ENCODE measurements around the gene ULK3. TPM values are rescaled to one million over a fixed set of nuclear protein-coding genes. Genes with fewer than 3 reads are reported as not detected.

The ULK3 gene
- total and polyA plus RNA-seq, 2 donors (not counting 3 experiments of a cell fraction or from before 2014, with no cell fraction given) = 36.0 to 48.6 TPM

GRCh38 chr15:74792227-74793016 is 50.5 kb downstream of the ULK3 start:
- H3K4me1 ChIP-seq (ENCODE audit: control insufficient read depth, extremely low read depth, insufficient read depth, low read length) = peaks cover 6% of the 10 kb centered on the region
- ChIA-PET POLR2A (no interaction called here), CTCF (interaction anchor here (0.8 to 6.5 kb wide), 9 partner anchors 8 to 158 kb away, joined by 3 to 69 read pairs (median 7); partner anchors contain the start of genes CSK and LMAN1L)
- no peak overlapping the region for H3K4me3 ChIP-seq (replicated peaks in 1 of 3; ENCODE audit: insufficient read depth in 1 of 3, low read depth in 1 of 3, low read length in 3 of 3)
- no TSS peak for BruUV-seq (replicated peaks)
- intact Hi-C loops (cut with micrococcal nuclease) (no loop called here), dilution Hi-C loops (cut with MboI; ENCODE audit: extremely low pct_ligation_motif_present, low sequenced_read_pairs) (no loop called here)
- H3K27ac ChIP-seq (ENCODE audit: insufficient read depth, low read depth, low read length) = no peak overlapping the region
- no peaks in the 10 kb centered on the region for H3K9me3 ChIP-seq (replicated peaks; ENCODE audit: control insufficient read depth, insufficient read depth, low read length)
- H4K20me1 ChIP-seq (replicated peaks; ENCODE audit: control insufficient read depth, extremely low read depth, insufficient read depth, low read length) = no peaks in the 10 kb centered on the region
- TF ChIP-seq JUN (IDR thresholded peaks at IDR 0.05; ENCODE audit: borderline replicate concordance, insufficient read depth, insufficient read length, low read depth) (no peak), GATA2 (IDR thresholded peaks at IDR 0.05; ENCODE audit: insufficient read depth, insufficient read length, low read depth, low read length) (no peak), POLR2AphosphoS5 (IDR thresholded peaks at IDR 0.05; ENCODE audit: insufficient read depth, low read depth, low read length) (no peak), FOS (IDR thresholded peaks at IDR 0.05; ENCODE audit: borderline replicate concordance, insufficient read depth, low read length) (no peak), MYC (IDR thresholded peaks at IDR 0.05; ENCODE audit: low read depth, low read length) (no peak), EZH2 (IDR thresholded peaks at IDR 0.05; ENCODE audit: borderline replicate concordance, low read depth, low read length, severe bottlenecking) (no peak), MAX (IDR thresholded peaks at IDR 0.05; ENCODE audit: insufficient read depth, insufficient read length) (no peak), POLR2A (IDR thresholded peaks at IDR 0.05; ENCODE audit: low read depth, low read length) (no peak)
- TF ChIP-seq, protein P1, sequence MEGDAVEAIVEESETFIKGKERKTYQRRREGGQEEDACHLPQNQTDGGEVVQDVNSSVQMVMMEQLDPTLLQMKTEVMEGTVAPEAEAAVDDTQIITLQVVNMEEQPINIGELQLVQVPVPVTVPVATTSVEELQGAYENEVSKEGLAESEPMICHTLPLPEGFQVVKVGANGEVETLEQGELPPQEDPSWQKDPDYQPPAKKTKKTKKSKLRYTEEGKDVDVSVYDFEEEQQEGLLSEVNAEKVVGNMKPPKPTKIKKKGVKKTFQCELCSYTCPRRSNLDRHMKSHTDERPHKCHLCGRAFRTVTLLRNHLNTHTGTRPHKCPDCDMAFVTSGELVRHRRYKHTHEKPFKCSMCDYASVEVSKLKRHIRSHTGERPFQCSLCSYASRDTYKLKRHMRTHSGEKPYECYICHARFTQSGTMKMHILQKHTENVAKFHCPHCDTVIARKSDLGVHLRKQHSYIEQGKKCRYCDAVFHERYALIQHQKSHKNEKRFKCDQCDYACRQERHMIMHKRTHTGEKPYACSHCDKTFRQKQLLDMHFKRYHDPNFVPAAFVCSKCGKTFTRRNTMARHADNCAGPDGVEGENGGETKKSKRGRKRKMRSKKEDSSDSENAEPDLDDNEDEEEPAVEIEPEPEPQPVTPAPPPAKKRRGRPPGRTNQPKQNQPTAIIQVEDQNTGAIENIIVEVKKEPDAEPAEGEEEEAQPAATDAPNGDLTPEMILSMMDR (IDR thresholded peaks at IDR 0.05; ENCODE audit: extremely low read depth in 1 of 2, insufficient read depth in 1 of 2, low read depth in 1 of 2, low read length in 2 of 2) = no peak
- H3K9ac ChIP-seq (replicated peaks; ENCODE audit: extremely low read depth, insufficient read depth, low read length) = no peak overlapping the region
- peaks cover 83% of the 10 kb centered on the region for H3K79me2 ChIP-seq (ENCODE audit: control insufficient read depth, insufficient read depth, low read length)
- no peaks in the 10 kb centered on the region for H3K27me3 ChIP-seq (ENCODE audit: control insufficient read depth in 2 of 2, insufficient read depth in 2 of 2, low read length in 2 of 2)
- FAIRE-seq (no peak), DNase-seq (ENCODE audit: low read depth, low spot score) (no peak)
- no peak overlapping the region for H2AFZ ChIP-seq (ENCODE audit: low read depth, low read length)
- H3K4me2 ChIP-seq (ENCODE audit: insufficient read depth, low read length) = no peak overlapping the region
- no peaks in the 10 kb centered on the region for H3K9me1 ChIP-seq (replicated peaks; ENCODE audit: control insufficient read depth, extremely low read depth, insufficient read depth, low read length)
- H3K36me3 ChIP-seq (ENCODE audit: control insufficient read depth in 2 of 2, extremely low read depth in 1 of 2, insufficient read depth in 2 of 2, low read length in 2 of 2) = peaks cover 0 to 5% of the 10 kb centered on the region in 2 experiments

Data from endothelial cell of umbilical vein (primary cell).